ENCODE data around the gene HS3ST1.

Gene HS3ST1

GRCh38 chr4:11409632-11410031 is 19.1 kb downstream of the HS3ST1 start:
- Histone ChIP-seq H3K9ac (ENCODE audit: low read length) (no peak overlapping the region), H3K4me3 (ENCODE audit: low read length) (no peak overlapping the region), H4K20me1 (ENCODE audit: insufficient read depth, low read length) (no peaks in the 10 kb centered on the region), H3K9me3 (ENCODE audit: insufficient read depth, low read length) (no peaks in the 10 kb centered on the region), H3K27ac (ENCODE audit: low read length) (no peak overlapping the region), H3K79me2 (ENCODE audit: low read length) (no peaks in the 10 kb centered on the region), H3K4me2 (ENCODE audit: low read length) (no peak overlapping the region), H3K36me3 (replicated peaks; ENCODE audit: low read depth, low read length) (no peaks in the 10 kb centered on the region), H3K4me1 (ENCODE audit: low read length) (peaks cover 24% of the 10 kb centered on the region), H2AFZ (ENCODE audit: low read depth, low read length) (no peak overlapping the region), H3K27me3 (ENCODE audit: low read depth, low read length) (no peaks in the 10 kb centered on the region)
- TF ChIP-seq EZH2phosphoT487 (IDR thresholded peaks at IDR 0.05; ENCODE audit: low read depth) (no peak), CTCF (IDR thresholded peaks at IDR 0.05; ENCODE audit: low read depth, low read length) (no peak)

- no peak overlapping the region for H3K4me2 ChIP-seq (ENCODE audit: low read length)
- no peak for TF ChIP-seq CTCF (IDR thresholded peaks at IDR 0.05; ENCODE audit: low read depth, low read length)
- TF ChIP-seq EZH2phosphoT487 (IDR thresholded peaks at IDR 0.05; ENCODE audit: low read depth) = no peak
- H2AFZ ChIP-seq (ENCODE audit: low read depth, low read length) = no peak overlapping the region
- no peaks in the 10 kb centered on the region for H3K9me3 ChIP-seq (ENCODE audit: insufficient read depth, low read length)
- H3K4me3 ChIP-seq (ENCODE audit: low read length) = no peak overlapping the region
- no peak overlapping the region for H3K27ac ChIP-seq (ENCODE audit: low read length)
- no peaks in the 10 kb centered on the region for H3K27me3 ChIP-seq (ENCODE audit: low read depth, low read length)
- no peak overlapping the region for H3K9ac ChIP-seq (ENCODE audit: low read length)
- H4K20me1 ChIP-seq (ENCODE audit: insufficient read depth, low read length) = no peaks in the 10 kb centered on the region
- H3K36me3 ChIP-seq (replicated peaks; ENCODE audit: low read depth, low read length) = no peaks in the 10 kb centered on the region
- peaks cover 24% of the 10 kb centered on the region for H3K4me1 ChIP-seq (ENCODE audit: low read length)
- H3K79me2 ChIP-seq (ENCODE audit: low read length) = no peaks in the 10 kb centered on the region
Measured at GRCh38 chr4:11408233-11408967, 20.3 kb downstream of the HS3ST1 start.

- Histone ChIP-seq H4K20me1 (ENCODE audit: insufficient read depth, low read length) (no peaks in the 10 kb centered on the region), H3K27me3 (ENCODE audit: low read depth, low read length) (no peaks in the 10 kb centered on the region), H3K4me1 (ENCODE audit: low read length) (peaks cover 32% of the 10 kb centered on the region), H3K27ac (ENCODE audit: low read length) (no peak overlapping the region), H3K9ac (ENCODE audit: low read length) (no peak overlapping the region), H3K79me2 (ENCODE audit: low read length) (no peaks in the 10 kb centered on the region), H3K36me3 (replicated peaks; ENCODE audit: low read depth, low read length) (no peaks in the 10 kb centered on the region), H2AFZ (ENCODE audit: low read depth, low read length) (no peak overlapping the region), H3K4me2 (ENCODE audit: low read length) (no peak overlapping the region), H3K9me3 (ENCODE audit: insufficient read depth, low read length) (no peaks in the 10 kb centered on the region), H3K4me3 (ENCODE audit: low read length) (no peak overlapping the region)
- no peak for TF ChIP-seq EZH2phosphoT487 (IDR thresholded peaks at IDR 0.05; ENCODE audit: low read depth)
- no peak for TF ChIP-seq CTCF (IDR thresholded peaks at IDR 0.05; ENCODE audit: low read depth, low read length)
Measured at GRCh38 chr4:11407551-11407950, 21.1 kb downstream of the HS3ST1 start.

- no peak overlapping the region for H2AFZ ChIP-seq (ENCODE audit: low read depth, low read length)
- H3K27ac ChIP-seq (ENCODE audit: low read length) = 0 out of 2 replicates have a peak overlapping the region, but pooled peaks have one; percentile 38
- H3K4me2 ChIP-seq (ENCODE audit: low read length) = peak overlapping the region; percentile 61
- H3K36me3 ChIP-seq (replicated peaks; ENCODE audit: low read depth, low read length) = no peaks in the 10 kb centered on the region
- no peak for TF ChIP-seq CTCF (IDR thresholded peaks at IDR 0.05; ENCODE audit: low read depth, low read length)
- TF ChIP-seq EZH2phosphoT487 (IDR thresholded peaks at IDR 0.05; ENCODE audit: low read depth) = no peak
- peaks cover 44% of the 10 kb centered on the region for H3K4me1 ChIP-seq (ENCODE audit: low read length)
- H4K20me1 ChIP-seq (ENCODE audit: insufficient read depth, low read length) = no peaks in the 10 kb centered on the region
- no peaks in the 10 kb centered on the region for H3K79me2 ChIP-seq (ENCODE audit: low read length)
- H3K9ac ChIP-seq (ENCODE audit: low read length) = no peak overlapping the region
- H3K4me3 ChIP-seq (ENCODE audit: low read length) = no peak overlapping the region
- no peaks in the 10 kb centered on the region for H3K27me3 ChIP-seq (ENCODE audit: low read depth, low read length)
- H3K9me3 ChIP-seq (ENCODE audit: insufficient read depth, low read length) = no peaks in the 10 kb centered on the region
Measured at GRCh38 chr4:11404431-11404830, 24.3 kb downstream of the HS3ST1 start.

Measured in OCI-LY3 (cell line).